IMR-90 (cell line): ENCODE results near the gene TFRC. TPM values are rescaled to one million over a fixed set of nuclear protein-coding genes. Genes with fewer than 3 reads are reported as not detected.

Source experiments
- ATAC-seq: fragments of 200-7000 bp; cut with Tn5 transposase; 2 replicates; pipeline ENCODE4 v1.9.1; 2020; ENCODE audit warnings: low read depth, mild to moderate bottlenecking, moderate library complexity
- BruUV-seq: library from RNA; stranded (reverse); fragments of 400-500 nt; replicated peaks from 2 replicates; lab custom pipeline; 2021; lab: Mats Ljungman, UMichigan
- CTCF ChIA-PET: fragments of 300-600 bp; formaldehyde crosslinking; extraction: SDS; loops from one replicate; lab custom pipeline; 2021; ENCODE audit warnings: antibody characterized with exemption; lab: Yijun Ruan, JAX
- POLR2A ChIA-PET: fragments of 300-600 bp; sonication (Branson Sonifier 250); formaldehyde crosslinking; loops from one replicate; lab custom pipeline; 2022; ENCODE audit warnings: antibody characterized with exemption; ENCODE audit not compliant: unreplicated experiment; lab: Charles Lee
- DNase-seq: peaks from one replicate; pipeline ENCODE4 v3.0.0; 2013
- H2AFZ ChIP-seq: replicated peaks from 2 replicates; pipeline ENCODE3; 2013; ENCODE audit warnings: low read length, mild to moderate bottlenecking; ENCODE audit not compliant: poor library complexity
- H2AK5ac ChIP-seq: 2 replicates; pipeline ENCODE4 v1.6.1; 2013; ENCODE audit warnings: low read depth, low read length, inconsistent platforms
- H2AK9ac ChIP-seq: replicated peaks from 2 replicates; pipeline ENCODE3; 2013; ENCODE audit warnings: mild to moderate bottlenecking, low read depth, low read length, moderate library complexity; ENCODE audit not compliant: poor library complexity
- H2BK120ac ChIP-seq: 2 replicates; pipeline ENCODE4 v1.6.1; 2013; ENCODE audit warnings: low read depth, low read length, inconsistent platforms
- H2BK15ac ChIP-seq: 3 replicates; pipeline ENCODE4 v1.6.1; 2013; ENCODE audit warnings: low read depth, low read length, inconsistent platforms
- H2BK20ac ChIP-seq: 2 replicates; pipeline ENCODE4 v1.6.1; 2013; ENCODE audit warnings: low read depth, mild to moderate bottlenecking, inconsistent platforms, low read length, moderate library complexity
- H2BK5ac ChIP-seq: 2 replicates; pipeline ENCODE4 v1.6.1; 2013; ENCODE audit warnings: mild to moderate bottlenecking, low read depth, low read length, inconsistent platforms; ENCODE audit not compliant: poor library complexity, severe bottlenecking
- H3K14ac ChIP-seq: replicated peaks from 2 replicates; pipeline ENCODE4 v1.6.1; 2013; ENCODE audit warnings: low read depth, low read length, inconsistent platforms
- H3K18ac ChIP-seq: 2 replicates; pipeline ENCODE4 v1.6.1; 2013; ENCODE audit warnings: low read depth, low read length, control low read depth
- H3K23ac ChIP-seq: 2 replicates; pipeline ENCODE4 v1.6.1; 2013; ENCODE audit warnings: low read depth, low read length, inconsistent platforms
- H3K27ac ChIP-seq: 2 replicates; pipeline ENCODE4 v1.5.1; 2013; ENCODE audit warnings: mild to moderate bottlenecking, control low read depth, low read length; ENCODE audit not compliant: insufficient read depth
- H3K27me3 ChIP-seq: 2 replicates; pipeline ENCODE4 v1.6.1; 2013; ENCODE audit warnings: low read length; ENCODE audit not compliant: control insufficient read depth, insufficient read depth
- H3K36me3 ChIP-seq: 2 replicates; pipeline ENCODE4 v1.6.1; 2013; ENCODE audit warnings: low read length, mixed read lengths; ENCODE audit not compliant: control insufficient read depth, insufficient read depth
- H3K4ac ChIP-seq: 2 replicates; pipeline ENCODE4 v1.6.1; 2013; ENCODE audit warnings: low read depth, low read length, inconsistent platforms
- H3K4me1 ChIP-seq: 2 replicates; pipeline ENCODE4 v1.6.1; 2013; ENCODE audit warnings: low read length, mixed read lengths; ENCODE audit not compliant: control insufficient read depth, insufficient read depth
- H3K4me2 ChIP-seq: 2 replicates; pipeline ENCODE4 v1.6.1; 2013; ENCODE audit warnings: low read depth, mild to moderate bottlenecking, control low read depth, low read length, moderate library complexity
- H3K4me3 ChIP-seq: 2 replicates; pipeline ENCODE4 v1.5.1; 2013; ENCODE audit warnings: low read depth, mild to moderate bottlenecking, control low read depth, low read length, moderate library complexity; ENCODE audit not compliant: insufficient read depth
- H3K56ac ChIP-seq: 2 replicates; pipeline ENCODE4 v1.6.1; 2013; ENCODE audit warnings: low read length, inconsistent platforms; ENCODE audit not compliant: insufficient read depth; ENCODE audit errors: extremely low read depth
- H3K79me1 ChIP-seq, 2 experiments: 2 replicates each; pipeline ENCODE4 v1.6.1; 2013; ENCODE audit warnings: low read length in 2 of 2, inconsistent platforms in 1 of 2, low read depth in 1 of 2
- H3K9ac ChIP-seq: 2 replicates; pipeline ENCODE4 v1.6.1; 2013; ENCODE audit warnings: low read depth, low read length, control low read depth
- H3K9me1 ChIP-seq: 2 replicates; pipeline ENCODE4 v1.6.1; 2013; ENCODE audit warnings: low read length, inconsistent platforms; ENCODE audit not compliant: insufficient read depth
- H3K9me3 ChIP-seq: 2 replicates; pipeline ENCODE4 v1.6.1; 2013; ENCODE audit warnings: low read length; ENCODE audit not compliant: control insufficient read depth, insufficient read depth
- H4K20me1 ChIP-seq: 2 replicates; pipeline ENCODE4 v1.6.1; 2013; ENCODE audit warnings: low read length, inconsistent platforms; ENCODE audit not compliant: insufficient read depth
- H4K5ac ChIP-seq: 2 replicates; pipeline ENCODE4 v1.6.1; 2013; ENCODE audit warnings: mild to moderate bottlenecking, low read depth, low read length, control low read depth
- H4K8ac ChIP-seq, 2 experiments: 2 replicates each; pipeline ENCODE4 v1.6.1; 2013; ENCODE audit warnings: low read depth in 2 of 2, low read length in 2 of 2, control low read depth in 1 of 2, inconsistent platforms in 1 of 2
- H4K91ac ChIP-seq: 2 replicates; pipeline ENCODE4 v1.6.1; 2013; ENCODE audit warnings: low read depth, low read length, inconsistent platforms; ENCODE audit not compliant: insufficient read depth
- BHLHE40 ChIP-seq: fragments of 150-350 bp; IDR thresholded peaks from 2 replicates; pipeline ENCODE4 v1.6.1; 2016; ENCODE audit warnings: mild to moderate bottlenecking, low read depth, low read length
- CEBPB ChIP-seq: IDR thresholded peaks from 2 replicates; pipeline ENCODE4 v1.6.1; 2012; ENCODE audit warnings: low read depth, low read length, improper control_type of control experiment
- CTCF ChIP-seq: conservative IDR thresholded peaks from 2 replicates; pipeline ENCODE4 v1.5.1; 2012; ENCODE audit warnings: mild to moderate bottlenecking, low read depth, low read length, improper control_type of control experiment
- FOS ChIP-seq: fragments of 150-350 bp; IDR thresholded peaks from 2 replicates; pipeline ENCODE4 v1.6.1; 2016; ENCODE audit warnings: low read depth, low read length
- MAFK ChIP-seq: IDR thresholded peaks from 2 replicates; pipeline ENCODE4 v1.6.1; 2012; ENCODE audit warnings: low read depth, low read length, improper control_type of control experiment
- MAZ ChIP-seq: IDR thresholded peaks from 2 replicates; pipeline ENCODE4 v1.6.1; 2012; ENCODE audit warnings: low read depth, mild to moderate bottlenecking, low read length, improper control_type of control experiment, moderate library complexity, borderline replicate concordance
- MXI1 ChIP-seq: IDR thresholded peaks from 2 replicates; pipeline ENCODE4 v1.6.1; 2012; ENCODE audit warnings: low read depth, mild to moderate bottlenecking, low read length, moderate library complexity, borderline replicate concordance
- RAD21 ChIP-seq: IDR thresholded peaks from 2 replicates; pipeline ENCODE4 v1.6.1; 2012; ENCODE audit warnings: low read length, improper control_type of control experiment
- RCOR1 ChIP-seq: IDR thresholded peaks from 2 replicates; pipeline ENCODE4 v1.6.1; 2012; ENCODE audit warnings: mild to moderate bottlenecking, low read length, improper control_type of control experiment; ENCODE audit not compliant: insufficient replicate concordance
- RFX5 ChIP-seq: IDR thresholded peaks from 2 replicates; pipeline ENCODE4 v1.8.0; 2012; ENCODE audit warnings: low read depth, mild to moderate bottlenecking, low read length, moderate library complexity
- SMC3 ChIP-seq: fragments of 150-350 bp; IDR thresholded peaks from 2 replicates; pipeline ENCODE4 v1.6.1; 2016; ENCODE audit warnings: low read depth, mild to moderate bottlenecking, antibody characterized with exemption, low read length, moderate library complexity
- WGBS, 2 experiments: methylation state at CpG; one replicate each; pipeline versions ENCODE4 v1.1.5 to v1.1.7; 2013; ENCODE audit warnings: missing lambda C conversion rate in 2 of 2; ENCODE audit not compliant: insufficient read length in 1 of 2; ENCODE audit errors: extremely low coverage in 2 of 2; 5-methylcytosine and 5-hydroxymethylcytosine counted together
- dilution Hi-C: fragments of 300-500 bp; cut with HindIII; formaldehyde crosslinking; loops from one replicate; pipeline ENCODE4 v1.14.3; 2018; ENCODE audit warnings: low sequenced_read_pairs; ENCODE audit not compliant: unreplicated experiment
- in situ Hi-C: fragments of 300-500 bp; cut with MboI; formaldehyde crosslinking; loops from 3 replicates; pipeline ENCODE4 v1.14.3; 2019; ENCODE audit warnings: low sequenced_read_pairs, inconsistent platforms, mixed read lengths
- intact Hi-C: fragments of 100-400 bp; cut with micrococcal nuclease; formaldehyde crosslinking; loops from 2 replicates; pipeline ENCODE4 v1.10.0; 2022
- polyA plus RNA-seq, 3 experiments: library from polyadenylated mRNA; depleted of rRNA; stranded (reverse); fragments of >200 nt; gene quantifications; 2 replicates each; pipeline ENCODE4 v1.2.3, GENCODE V29; 2012; ENCODE audit warnings: low replicate concordance in 1 of 3
- total RNA-seq: library from RNA; depleted of rRNA; stranded (reverse); fragments of >200 nt; gene quantifications from 2 replicates; pipeline ENCODE4 v1.2.3, GENCODE V29; 2012
- TF ChIP-seq, protein P1 (sequence below): fragments of 150-350 bp; IDR thresholded peaks from 2 replicates; pipeline ENCODE4 v1.6.1; 2017; ENCODE audit warnings: mild to moderate bottlenecking, antibody characterized with exemption, low read length, low read depth
- TF ChIP-seq, protein P2 (sequence below): fragments of 150-350 bp; IDR thresholded peaks from 2 replicates; pipeline ENCODE4 v1.6.1; 2016; ENCODE audit warnings: low read depth, mild to moderate bottlenecking, low read length, moderate library complexity, borderline replicate concordance

TFRC gene
- total and polyA plus RNA-seq, 2 of the 4 experiments (the other 2 are of a cell fraction) = 78.6 to 156 TPM

DNA sequence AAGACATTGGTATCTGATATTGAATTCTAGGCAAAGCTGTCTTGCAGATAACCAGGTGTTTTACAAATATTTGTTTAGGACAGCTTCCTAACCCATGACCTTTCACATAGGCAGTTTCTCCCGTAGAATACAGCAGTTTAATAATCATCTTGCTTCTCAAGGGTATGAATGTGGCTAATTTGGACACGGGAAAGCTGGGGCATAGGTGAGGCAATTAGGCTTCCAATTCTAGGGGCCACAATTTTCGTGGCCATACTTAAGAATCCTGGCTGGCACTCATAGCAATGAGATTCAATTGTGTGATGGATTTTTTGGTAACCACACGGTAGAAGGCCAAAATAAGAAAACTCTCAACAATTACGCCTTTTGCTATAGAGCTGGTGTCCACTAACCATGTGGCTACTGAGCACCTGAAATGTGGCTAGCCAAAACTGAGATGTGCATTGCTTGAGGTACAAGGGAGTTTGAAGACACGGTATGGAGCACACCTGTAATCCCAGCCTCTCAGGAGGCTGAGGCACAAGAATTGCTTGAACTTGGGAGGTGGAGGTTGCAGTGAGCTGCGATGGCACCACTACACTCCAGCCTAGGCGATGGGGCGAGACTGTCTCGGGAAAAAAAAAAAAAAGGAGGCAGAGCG is 34.4 kb downstream of the TFRC start:
- DNase-seq (no peak), ATAC-seq (no peak)
- intact Hi-C loops (no loop called here), dilution Hi-C loops (no loop called here), in situ Hi-C loops (no loop called here)
- peaks cover 2% of the 10 kb centered on the region; the same call in 1 of the 2 replicates for H3K4me1 ChIP-seq
- no peaks in the 10 kb centered on the region for H3K27me3 ChIP-seq
- H3K27ac ChIP-seq = no peak overlapping the region
- BruUV-seq = no TSS peak
- H3K23ac ChIP-seq = no peak overlapping the region
- H2AK9ac ChIP-seq = no peak overlapping the region
- no peak overlapping the region for H4K91ac ChIP-seq
- peaks cover 26% of the 10 kb centered on the region for H3K36me3 ChIP-seq
- ChIA-PET CTCF (no interaction called here), POLR2A (no interaction called here)
- no peaks in the 10 kb centered on the region for H3K79me1 ChIP-seq
- H2BK20ac ChIP-seq = no peak overlapping the region
- H3K4me2 ChIP-seq = no peak overlapping the region
- no peak overlapping the region for H2BK120ac ChIP-seq
- no peak overlapping the region for H3K9ac ChIP-seq
- no peak overlapping the region for H2AK5ac ChIP-seq
- no CpG with 5 or more reads among the region's 11 CpGs for WGBS, 2 experiments
- TF ChIP-seq SMC3 (no peak), CEBPB (no peak), MAFK (no peak), RCOR1 (no peak), MXI1 (no peak), RAD21 (no peak), BHLHE40 (no peak), MAZ (no peak), RFX5 (no peak), FOS (no peak), CTCF (no peak)
- TF ChIP-seq, protein P1, sequence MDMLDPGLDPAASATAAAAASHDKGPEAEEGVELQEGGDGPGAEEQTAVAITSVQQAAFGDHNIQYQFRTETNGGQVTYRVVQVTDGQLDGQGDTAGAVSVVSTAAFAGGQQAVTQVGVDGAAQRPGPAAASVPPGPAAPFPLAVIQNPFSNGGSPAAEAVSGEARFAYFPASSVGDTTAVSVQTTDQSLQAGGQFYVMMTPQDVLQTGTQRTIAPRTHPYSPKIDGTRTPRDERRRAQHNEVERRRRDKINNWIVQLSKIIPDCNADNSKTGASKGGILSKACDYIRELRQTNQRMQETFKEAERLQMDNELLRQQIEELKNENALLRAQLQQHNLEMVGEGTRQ = no peak
- TF ChIP-seq, protein P2, sequence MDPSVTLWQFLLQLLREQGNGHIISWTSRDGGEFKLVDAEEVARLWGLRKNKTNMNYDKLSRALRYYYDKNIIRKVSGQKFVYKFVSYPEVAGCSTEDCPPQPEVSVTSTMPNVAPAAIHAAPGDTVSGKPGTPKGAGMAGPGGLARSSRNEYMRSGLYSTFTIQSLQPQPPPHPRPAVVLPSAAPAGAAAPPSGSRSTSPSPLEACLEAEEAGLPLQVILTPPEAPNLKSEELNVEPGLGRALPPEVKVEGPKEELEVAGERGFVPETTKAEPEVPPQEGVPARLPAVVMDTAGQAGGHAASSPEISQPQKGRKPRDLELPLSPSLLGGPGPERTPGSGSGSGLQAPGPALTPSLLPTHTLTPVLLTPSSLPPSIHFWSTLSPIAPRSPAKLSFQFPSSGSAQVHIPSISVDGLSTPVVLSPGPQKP = no peak
- no peak overlapping the region for H4K8ac ChIP-seq
- no peaks in the 10 kb centered on the region for H3K9me3 ChIP-seq
- no peak overlapping the region for H2AFZ ChIP-seq
- H3K18ac ChIP-seq = no peak overlapping the region
- no peak overlapping the region for H2BK15ac ChIP-seq
- H4K20me1 ChIP-seq = no peaks in the 10 kb centered on the region
- no peak overlapping the region for H3K4ac ChIP-seq
- H2BK5ac ChIP-seq = no peak overlapping the region
- H3K14ac ChIP-seq = no peak overlapping the region
- H3K4me3 ChIP-seq = no peak overlapping the region
- no peaks in the 10 kb centered on the region; the same call in 1 of the 2 replicates for H3K9me1 ChIP-seq
- H4K5ac ChIP-seq = no peak overlapping the region
- no peak overlapping the region for H3K56ac ChIP-seq
